Mucosa of stomach (tissue), 1 donor: ENCODE data around the gene OR10V1.

Source experiments
- H3K27me3 ChIP-seq: one replicate; pipeline ENCODE4 v1.7.0; 2013; ENCODE audit warnings: mild to moderate bottlenecking, low read length; ENCODE audit not compliant: control insufficient read depth, insufficient read depth
- H3K36me3 ChIP-seq: one replicate; pipeline ENCODE4 v1.7.0; 2013; ENCODE audit warnings: low read length; ENCODE audit not compliant: control insufficient read depth, insufficient read depth
- H3K4me1 ChIP-seq: one replicate; pipeline ENCODE4 v1.7.0; 2013; ENCODE audit warnings: mild to moderate bottlenecking, low read length; ENCODE audit not compliant: control insufficient read depth, insufficient read depth
- H3K4me3 ChIP-seq: one replicate; pipeline ENCODE4 v1.7.0; 2013; ENCODE audit warnings: low read length
- H3K9ac ChIP-seq: one replicate; pipeline ENCODE4 v1.7.0; 2013; ENCODE audit warnings: mild to moderate bottlenecking, low read length, moderate library complexity
- H3K9me3 ChIP-seq: one replicate; pipeline ENCODE4 v1.7.0; 2013; ENCODE audit warnings: mild to moderate bottlenecking, low read length, moderate library complexity; ENCODE audit not compliant: control insufficient read depth
- donor health status: Pancreatic carcinoma.

Gene OR10V1

GRCh38 chr11:59713745-59714144 lies at the start of gene OR10V1:
TSS of gene OR10V1 (minus strand) at chr11:59713845. CDS start at chr11:59713845, 0 bp downstream.
- H3K36me3 ChIP-seq = no peaks in the 10 kb centered on the region
- H3K4me1 ChIP-seq = no peaks in the 10 kb centered on the region
- H3K9me3 ChIP-seq = no peaks in the 10 kb centered on the region
- no peaks in the 10 kb centered on the region for H3K27me3 ChIP-seq
- no peak within 1 kb of the TSS for H3K9ac ChIP-seq
- H3K4me3 ChIP-seq = no peak within 1 kb of the TSS

- H3K36me3 ChIP-seq = no peaks in the 10 kb centered on the region
- no peaks in the 10 kb centered on the region for H3K9me3 ChIP-seq
- H3K4me1 ChIP-seq = peaks cover 27% of the 10 kb centered on the region
- no peak overlapping the region for H3K9ac ChIP-seq
- no peaks in the 10 kb centered on the region for H3K27me3 ChIP-seq
- no peak overlapping the region for H3K4me3 ChIP-seq
These were observed 48.3 kb upstream of the OR10V1 start for GRCh38 chr11:59761993-59762392.

GRCh38 chr11:59760771-59761170 lies 47.1 kb upstream of the OR10V1 start:
- H3K4me1 ChIP-seq = peaks cover 27% of the 10 kb centered on the region
- H3K36me3 ChIP-seq = no peaks in the 10 kb centered on the region
- no peaks in the 10 kb centered on the region for H3K27me3 ChIP-seq
- H3K4me3 ChIP-seq = no peak overlapping the region
- no peak overlapping the region for H3K9ac ChIP-seq
- H3K9me3 ChIP-seq = no peaks in the 10 kb centered on the region

GRCh38 chr11:59759900-59760299 lies 46.3 kb upstream of the OR10V1 start:
- Histone ChIP-seq H3K36me3 (no peaks in the 10 kb centered on the region), H3K27me3 (no peaks in the 10 kb centered on the region), H3K9ac (no peak overlapping the region), H3K4me1 (peaks cover 18% of the 10 kb centered on the region), H3K4me3 (no peak overlapping the region), H3K9me3 (no peaks in the 10 kb centered on the region)

GRCh38 chr11:59758401-59759037 lies 44.9 kb upstream of the OR10V1 start:
- Histone ChIP-seq H3K27me3 (no peaks in the 10 kb centered on the region), H3K36me3 (no peaks in the 10 kb centered on the region), H3K4me1 (peaks cover 17% of the 10 kb centered on the region), H3K9me3 (no peaks in the 10 kb centered on the region), H3K9ac (no peak overlapping the region), H3K4me3 (no peak overlapping the region)

- Histone ChIP-seq H3K4me1 (peaks cover 17% of the 10 kb centered on the region), H3K9ac (peak overlapping the region; percentile 92), H3K36me3 (no peaks in the 10 kb centered on the region), H3K27me3 (no peaks in the 10 kb centered on the region), H3K4me3 (peak overlapping the region; percentile 15), H3K9me3 (no peaks in the 10 kb centered on the region)
These were observed 43.2 kb upstream of the OR10V1 start for GRCh38 chr11:59756845-59757244.

GRCh38 chr11:59756558-59756840 lies 42.9 kb upstream of the OR10V1 start:
- peak overlapping the region; percentile 92 for H3K9ac ChIP-seq
- peak overlapping the region; percentile 15 for H3K4me3 ChIP-seq
- peaks cover 17% of the 10 kb centered on the region for H3K4me1 ChIP-seq
- no peaks in the 10 kb centered on the region for H3K9me3 ChIP-seq
- no peaks in the 10 kb centered on the region for H3K27me3 ChIP-seq
- H3K36me3 ChIP-seq = no peaks in the 10 kb centered on the region

GRCh38 chr11:59755701-59756557 lies 42.3 kb upstream of the OR10V1 start:
- H3K4me1 ChIP-seq = peaks cover 17% of the 10 kb centered on the region
- H3K27me3 ChIP-seq = no peaks in the 10 kb centered on the region
- no peaks in the 10 kb centered on the region for H3K9me3 ChIP-seq
- peak overlapping the region; percentile 78 for H3K4me3 ChIP-seq
- no peaks in the 10 kb centered on the region for H3K36me3 ChIP-seq
- H3K9ac ChIP-seq = peak overlapping the region; percentile 92

- Histone ChIP-seq H3K9ac (peak within 1 kb of the TSS; percentile 92), H3K9me3 (no peaks in the 10 kb centered on the region), H3K36me3 (no peaks in the 10 kb centered on the region), H3K4me3 (peak within 1 kb of the TSS; percentile 78), H3K27me3 (no peaks in the 10 kb centered on the region), H3K4me1 (peaks cover 17% of the 10 kb centered on the region)
These were observed 41.4 kb upstream of the OR10V1 start, which contains the start of gene STX3 for GRCh38 chr11:59754859-59755700. TSS of gene STX3 (plus strand) at chr11:59755376. CDS start at chr11:59755606, 230 bp downstream.

- peak overlapping the region; percentile 78 for H3K4me3 ChIP-seq
- H3K36me3 ChIP-seq = no peaks in the 10 kb centered on the region
- peak overlapping the region; percentile 92 for H3K9ac ChIP-seq
- no peaks in the 10 kb centered on the region for H3K27me3 ChIP-seq
- peaks cover 17% of the 10 kb centered on the region for H3K4me1 ChIP-seq
- no peaks in the 10 kb centered on the region for H3K9me3 ChIP-seq
These were observed 40.8 kb upstream of the OR10V1 start for GRCh38 chr11:59754494-59754858.

GRCh38 chr11:59753650-59754493 lies 40.2 kb upstream of the OR10V1 start:
- peaks cover 17% of the 10 kb centered on the region for H3K4me1 ChIP-seq
- no peaks in the 10 kb centered on the region for H3K9me3 ChIP-seq
- peak overlapping the region; percentile 78 for H3K4me3 ChIP-seq
- no peaks in the 10 kb centered on the region for H3K27me3 ChIP-seq
- peak overlapping the region; percentile 92 for H3K9ac ChIP-seq
- no peaks in the 10 kb centered on the region for H3K36me3 ChIP-seq
